HUES6 (cell line): ENCODE measurements around the gene CDK14.

Experiments
- H3K27ac ChIP-seq: 2 replicates; pipeline ENCODE4 v1.7.0; 2013; ENCODE audit warnings: low read depth, mild to moderate bottlenecking, low read length, inconsistent platforms
- H3K27me3 ChIP-seq: 2 replicates; pipeline ENCODE4 v1.6.1; 2013; ENCODE audit warnings: low read length; ENCODE audit not compliant: control insufficient read depth, insufficient read depth
- H3K36me3 ChIP-seq: 2 replicates; pipeline ENCODE4 v1.6.1; 2013; ENCODE audit warnings: low read length; ENCODE audit not compliant: control insufficient read depth, insufficient read depth
- H3K4me1 ChIP-seq: 2 replicates; pipeline ENCODE4 v1.6.1; 2013; ENCODE audit warnings: low read length; ENCODE audit not compliant: control insufficient read depth, insufficient read depth
- H3K4me3 ChIP-seq: 2 replicates; pipeline ENCODE4 v1.5.1; 2013; ENCODE audit warnings: low read depth, low read length
- H3K9ac ChIP-seq: one replicate; pipeline ENCODE4 v1.6.1; 2013; ENCODE audit warnings: mild to moderate bottlenecking, low read length
- H3K9me3 ChIP-seq: 2 replicates; pipeline ENCODE4 v1.6.1; 2013; ENCODE audit warnings: low read depth, low read length; ENCODE audit not compliant: control insufficient read depth, insufficient read depth

Gene CDK14

GRCh38 chr7:90579181-90579688 lies 16.9 kb upstream of the CDK14 start:
- Histone ChIP-seq H3K9ac (no peak overlapping the region), H3K4me3 (no peak overlapping the region), H3K27ac (no peak overlapping the region), H3K4me1 (peaks cover 6% of the 10 kb centered on the region; the same call in 1 of the 2 replicates), H3K27me3 (no peaks in the 10 kb centered on the region), H3K9me3 (no peaks in the 10 kb centered on the region), H3K36me3 (no peaks in the 10 kb centered on the region)

DNA sequence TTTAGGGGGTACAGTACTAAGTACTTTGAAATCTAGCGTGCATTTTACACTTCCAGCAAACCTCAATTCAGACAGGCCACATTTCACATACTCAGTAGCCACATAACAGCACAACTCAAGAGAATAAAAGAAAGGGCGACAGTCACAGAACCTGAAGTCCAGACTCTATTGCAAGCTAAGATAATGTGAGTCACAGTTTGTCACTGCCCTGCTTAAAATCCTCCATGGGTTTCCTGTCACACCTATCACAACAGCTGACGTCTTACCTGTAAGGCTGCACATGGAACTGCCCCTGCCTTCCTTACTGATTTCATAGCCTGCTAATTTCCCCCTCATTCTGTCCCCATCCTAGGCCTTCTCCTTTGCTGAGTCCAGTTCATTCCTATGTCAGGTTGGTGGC lies 16.1 kb upstream of the CDK14 start:
- no peaks in the 10 kb centered on the region for H3K27me3 ChIP-seq
- H3K4me3 ChIP-seq, result no peak overlapping the region
- no peaks in the 10 kb centered on the region for H3K4me1 ChIP-seq

DNA sequence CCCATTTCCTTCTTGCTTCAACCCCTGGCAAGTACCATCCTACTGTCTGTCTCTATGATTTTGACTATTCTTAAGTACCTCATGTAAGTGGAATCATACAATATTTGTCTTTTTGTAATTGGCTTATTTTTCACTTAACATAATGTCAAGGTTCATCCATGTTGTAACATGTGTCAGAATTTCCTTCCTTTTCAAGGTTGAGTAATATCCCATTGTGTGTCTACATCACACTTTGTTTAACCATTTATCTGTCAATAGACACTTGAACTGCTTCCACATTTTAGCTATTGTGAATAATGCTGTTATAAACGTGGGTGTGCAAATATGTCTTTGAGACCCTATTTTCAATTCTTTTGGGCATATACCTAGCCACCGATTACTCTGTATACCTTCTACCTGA lies 14.0 kb upstream of the CDK14 start:
- no peaks in the 10 kb centered on the region for H3K4me1 ChIP-seq
- no peak overlapping the region for H3K4me3 ChIP-seq
- H3K27ac ChIP-seq, result no peak overlapping the region
- no peaks in the 10 kb centered on the region for H3K9me3 ChIP-seq
- H3K27me3 ChIP-seq, result no peaks in the 10 kb centered on the region
- no peaks in the 10 kb centered on the region for H3K36me3 ChIP-seq
- H3K9ac ChIP-seq, result no peak overlapping the region

More for the DNA sequence above, 16.1 kb upstream of the CDK14 start:
- no peaks in the 10 kb centered on the region for H3K9me3 ChIP-seq
- no peak overlapping the region for H3K9ac ChIP-seq
- no peak overlapping the region for H3K27ac ChIP-seq
- H3K36me3 ChIP-seq, result no peaks in the 10 kb centered on the region

- H3K27me3 ChIP-seq, result no peaks in the 10 kb centered on the region
- no peaks in the 10 kb centered on the region for H3K9me3 ChIP-seq
- no peak overlapping the region for H3K27ac ChIP-seq
- no peak overlapping the region for H3K9ac ChIP-seq
- no peaks in the 10 kb centered on the region for H3K4me1 ChIP-seq
- H3K36me3 ChIP-seq, result no peaks in the 10 kb centered on the region
- no peak overlapping the region for H3K4me3 ChIP-seq
Observed at GRCh38 chr7:90584378-90584777, 11.7 kb upstream of the CDK14 start.

- H3K9me3 ChIP-seq, result no peaks in the 10 kb centered on the region
- no peaks in the 10 kb centered on the region for H3K4me1 ChIP-seq
- H3K36me3 ChIP-seq, result no peaks in the 10 kb centered on the region
- no peak overlapping the region for H3K27ac ChIP-seq
- no peak overlapping the region for H3K9ac ChIP-seq
- no peak overlapping the region for H3K4me3 ChIP-seq
- no peaks in the 10 kb centered on the region for H3K27me3 ChIP-seq
Observed at GRCh38 chr7:90586091-90586490, 10.0 kb upstream of the CDK14 start.

GRCh38 chr7:90587766-90588165 lies 8.4 kb upstream of the CDK14 start:
- no peak overlapping the region for H3K27ac ChIP-seq
- no peaks in the 10 kb centered on the region for H3K4me1 ChIP-seq
- H3K36me3 ChIP-seq, result no peaks in the 10 kb centered on the region
- H3K9me3 ChIP-seq, result no peaks in the 10 kb centered on the region
- no peak overlapping the region for H3K4me3 ChIP-seq
- no peaks in the 10 kb centered on the region for H3K27me3 ChIP-seq
- no peak overlapping the region for H3K9ac ChIP-seq

- Histone ChIP-seq H3K4me3 (no peak overlapping the region), H3K9me3 (no peaks in the 10 kb centered on the region), H3K36me3 (no peaks in the 10 kb centered on the region), H3K27me3 (no peaks in the 10 kb centered on the region), H3K4me1 (peaks cover 3% of the 10 kb centered on the region; the same call in 1 of the 2 replicates), H3K27ac (no peak overlapping the region), H3K9ac (no peak overlapping the region)
Observed at GRCh38 chr7:90592033-90592432, 4.1 kb upstream of the CDK14 start.

DNA sequence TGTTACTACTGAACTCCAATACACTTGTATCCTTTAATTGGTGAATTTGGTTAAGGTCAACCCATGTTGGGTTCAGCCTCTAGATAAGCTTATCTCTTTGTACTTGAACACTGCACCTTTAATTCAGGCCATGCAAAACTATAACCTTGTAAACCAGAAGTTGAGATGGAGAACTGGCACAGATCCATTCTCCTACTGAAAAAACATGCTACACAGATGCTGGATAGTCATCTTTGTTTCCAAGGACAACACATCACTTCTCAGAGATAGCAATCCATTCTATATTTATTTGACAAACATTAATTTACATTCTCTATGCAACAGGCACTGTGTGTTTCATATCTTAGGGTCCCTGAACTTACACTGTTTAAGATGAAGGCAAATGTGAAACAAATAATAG lies 2.9 kb upstream of the CDK14 start:
- Histone ChIP-seq H3K4me1 (peaks cover 11% of the 10 kb centered on the region), H3K4me3 (no peak overlapping the region), H3K9ac (no peak overlapping the region), H3K27ac (no peak overlapping the region), H3K9me3 (no peaks in the 10 kb centered on the region), H3K36me3 (no peaks in the 10 kb centered on the region), H3K27me3 (peaks cover 2% of the 10 kb centered on the region; the same call in 1 of the 2 replicates)

DNA sequence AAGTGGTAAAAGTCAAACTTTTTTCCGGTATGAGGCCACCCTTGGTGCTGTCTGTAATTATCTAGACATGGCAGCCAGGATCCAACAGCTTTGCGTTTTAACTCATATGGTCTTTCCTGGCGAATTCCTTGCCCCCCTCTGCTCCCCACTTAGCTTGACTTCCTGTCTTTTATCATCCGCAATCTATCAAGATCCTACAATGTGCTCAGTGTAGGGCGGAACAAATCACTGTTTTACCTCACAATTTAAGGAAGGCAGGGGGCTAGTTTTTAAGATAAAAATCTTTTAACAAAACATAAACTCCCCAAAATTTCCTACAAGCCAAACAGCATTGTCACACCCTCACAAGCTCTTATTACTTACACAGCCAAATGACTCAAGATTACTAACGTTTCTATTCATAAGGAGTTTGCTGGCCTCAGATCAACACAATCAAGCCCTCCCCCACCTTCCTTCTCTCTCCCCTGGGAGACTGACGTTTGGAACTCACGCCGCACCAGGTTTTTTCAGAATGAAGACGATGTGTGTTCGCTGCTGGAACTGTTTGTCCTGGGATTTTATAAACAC lies 1.3 kb upstream of the CDK14 start:
- Histone ChIP-seq H3K4me3 (peak overlapping the region; percentile 81), H3K4me1 (peaks cover 16% of the 10 kb centered on the region), H3K9ac (peak overlapping the region; percentile 85), H3K27ac (peak overlapping the region; percentile 58), H3K27me3 (peaks cover 2% of the 10 kb centered on the region; the same call in 1 of the 2 replicates), H3K9me3 (no peaks in the 10 kb centered on the region), H3K36me3 (no peaks in the 10 kb centered on the region)

DNA sequence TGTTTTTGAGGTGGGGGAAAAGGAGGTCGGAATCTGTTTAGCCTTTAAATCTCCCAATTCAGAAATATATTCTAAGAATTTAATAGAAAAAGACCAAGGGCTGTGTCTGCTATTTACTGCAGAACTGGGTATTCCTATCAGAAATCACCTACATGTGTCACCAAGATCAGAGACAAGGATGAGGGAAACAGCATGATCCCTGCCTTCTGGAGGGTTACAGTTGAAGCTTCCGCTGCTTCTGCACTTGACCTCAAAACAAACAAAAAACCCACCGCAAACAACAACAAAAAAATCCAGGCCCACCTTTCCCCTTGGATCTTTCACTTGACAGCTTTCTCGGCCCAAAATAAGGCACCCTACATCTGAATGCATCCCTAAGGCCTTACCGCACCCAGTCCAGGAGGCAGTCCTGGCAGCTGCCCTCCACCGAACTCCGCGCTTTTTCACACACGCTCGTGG lies 750 bp upstream of the CDK14 start:
- Histone ChIP-seq H3K4me1 (peaks cover 20% of the 10 kb centered on the region), H3K4me3 (peak overlapping the region; percentile 81), H3K9ac (peak overlapping the region; percentile 85), H3K36me3 (no peaks in the 10 kb centered on the region), H3K27ac (peak overlapping the region; percentile 58; the same call in 1 of the 2 replicates), H3K9me3 (no peaks in the 10 kb centered on the region), H3K27me3 (peaks cover 2% of the 10 kb centered on the region; the same call in 1 of the 2 replicates)

DNA sequence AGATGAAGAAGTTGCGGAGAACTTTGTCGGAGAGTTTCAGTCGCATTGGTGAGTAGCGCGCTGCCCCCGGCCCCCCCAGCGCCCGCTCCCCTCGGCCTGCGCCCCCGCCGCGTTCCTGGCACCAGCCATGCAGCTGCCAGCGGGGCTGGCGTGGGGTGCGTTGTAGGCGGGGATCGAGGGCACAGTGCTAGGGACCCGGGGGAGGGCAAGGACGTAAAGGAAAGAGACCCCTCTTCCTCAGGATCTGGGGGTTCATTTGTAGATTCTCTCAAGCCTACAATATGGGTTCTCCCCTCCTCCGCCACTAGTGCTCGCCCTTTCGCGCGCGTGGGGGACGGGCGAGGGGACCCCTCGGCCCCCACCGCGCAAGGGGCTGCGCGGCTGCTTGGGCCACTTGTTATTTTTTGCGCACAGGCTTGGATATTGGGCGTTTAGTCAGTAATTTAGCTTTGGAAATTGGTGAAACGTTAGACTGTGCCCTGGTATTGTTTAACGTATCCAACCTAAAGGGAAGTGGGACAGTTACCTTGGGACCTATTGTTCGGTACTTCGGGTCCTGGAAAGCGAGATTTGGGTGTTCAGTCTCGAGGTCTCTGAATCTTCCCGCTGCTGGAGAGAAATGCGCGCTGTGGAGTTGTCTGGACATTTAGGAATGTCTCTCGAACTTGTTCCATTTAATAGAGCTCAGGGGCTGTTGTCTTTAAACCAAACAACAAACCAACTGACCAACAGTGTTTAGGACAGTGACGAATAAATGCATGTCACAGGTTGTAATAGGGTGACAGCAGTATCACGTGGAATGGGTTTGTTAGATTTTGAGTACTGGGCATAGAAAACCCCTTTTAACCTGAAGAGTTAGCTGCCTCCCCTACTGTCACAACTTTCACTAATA lies 796 bp downstream of the CDK14 start:
- H3K9me3 ChIP-seq, result no peaks in the 10 kb centered on the region
- H3K27me3 ChIP-seq, result peaks cover 2% of the 10 kb centered on the region; the same call in 1 of the 2 replicates
- peak overlapping the region; percentile 90 for H3K9ac ChIP-seq
- H3K4me1 ChIP-seq, result peaks cover 27% of the 10 kb centered on the region
- peak overlapping the region; percentile 81 for H3K4me3 ChIP-seq
- H3K36me3 ChIP-seq, result no peaks in the 10 kb centered on the region
- H3K27ac ChIP-seq, result peak overlapping the region; percentile 70; the same call in 1 of the 2 replicates
